ENCODE data around the gene CLDN14.

Gene CLDN14

GRCh38 chr21:36464590-36464989 is 15.3 kb downstream of the CLDN14 start:
- no peak overlapping the region for H3K27ac ChIP-seq
- H3K27me3 ChIP-seq (ENCODE audit: control insufficient read depth, insufficient read depth, low read length) = no peaks in the 10 kb centered on the region
- no peaks in the 10 kb centered on the region for H3K9me3 ChIP-seq (ENCODE audit: control insufficient read depth, low read length)
- no peak for TF ChIP-seq CTCF (IDR thresholded peaks at IDR 0.05)
- H3K79me2 ChIP-seq = no peaks in the 10 kb centered on the region
- H2AFZ ChIP-seq = no peak overlapping the region
- H3K4me1 ChIP-seq = no peaks in the 10 kb centered on the region
- no peak overlapping the region for H3K4me2 ChIP-seq (ENCODE audit: low read length)
- H3K4me3 ChIP-seq (ENCODE audit: low read depth, low read length) = no peak overlapping the region
- H3K36me3 ChIP-seq (ENCODE audit: control insufficient read depth, insufficient read depth, low read length) = no peaks in the 10 kb centered on the region
- no peak overlapping the region for H3K9ac ChIP-seq

GRCh38 chr21:36463991-36464390 is 15.9 kb downstream of the CLDN14 start:
- Histone ChIP-seq H3K9me3 (ENCODE audit: control insufficient read depth, low read length) (no peaks in the 10 kb centered on the region), H3K4me2 (ENCODE audit: low read length) (no peak overlapping the region), H3K27me3 (ENCODE audit: control insufficient read depth, insufficient read depth, low read length) (no peaks in the 10 kb centered on the region), H3K79me2 (no peaks in the 10 kb centered on the region), H3K4me3 (ENCODE audit: low read depth, low read length) (no peak overlapping the region), H3K9ac (no peak overlapping the region), H2AFZ (no peak overlapping the region), H3K27ac (no peak overlapping the region), H3K36me3 (ENCODE audit: control insufficient read depth, insufficient read depth, low read length) (no peaks in the 10 kb centered on the region), H3K4me1 (no peaks in the 10 kb centered on the region)
- TF ChIP-seq CTCF (IDR thresholded peaks at IDR 0.05) = no peak

GRCh38 chr21:36463204-36463603 is 16.7 kb downstream of the CLDN14 start:
- Histone ChIP-seq H2AFZ (no peak overlapping the region), H3K36me3 (ENCODE audit: control insufficient read depth, insufficient read depth, low read length) (no peaks in the 10 kb centered on the region), H3K27me3 (ENCODE audit: control insufficient read depth, insufficient read depth, low read length) (no peaks in the 10 kb centered on the region), H3K9me3 (ENCODE audit: control insufficient read depth, low read length) (no peaks in the 10 kb centered on the region), H3K4me1 (no peaks in the 10 kb centered on the region), H3K27ac (no peak overlapping the region), H3K4me2 (ENCODE audit: low read length) (no peak overlapping the region), H3K79me2 (no peaks in the 10 kb centered on the region), H3K4me3 (ENCODE audit: low read depth, low read length) (no peak overlapping the region), H3K9ac (no peak overlapping the region)
- no peak for TF ChIP-seq CTCF (IDR thresholded peaks at IDR 0.05)

DNA sequence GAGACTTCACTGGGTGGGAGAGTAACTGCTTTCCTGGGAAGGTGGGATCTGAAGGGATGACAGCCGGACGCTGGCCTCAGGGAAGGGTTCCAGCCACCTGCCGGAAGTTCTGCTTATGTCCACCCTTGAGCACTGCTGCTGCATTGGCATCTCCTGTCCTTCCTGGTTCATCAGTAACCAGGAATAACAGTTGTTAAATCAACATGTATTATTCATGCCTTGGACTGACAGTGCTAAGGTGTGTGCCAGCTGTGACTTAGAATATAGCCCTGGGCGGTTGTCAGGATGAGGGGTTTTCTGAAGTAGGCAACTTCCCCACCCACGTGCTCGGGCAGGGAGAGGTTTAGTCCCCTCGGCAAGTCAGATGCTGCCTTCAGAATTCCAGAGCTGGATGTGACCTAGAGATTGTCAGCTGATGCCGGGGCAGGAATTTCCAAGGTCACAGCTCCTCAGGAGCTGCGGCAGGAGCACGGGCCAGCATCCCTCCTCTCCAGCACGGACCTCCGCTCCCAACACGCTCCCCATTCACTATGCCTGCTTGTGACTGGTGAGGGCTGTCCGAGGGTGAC is 17.9 kb downstream of the CLDN14 start:
- Histone ChIP-seq H3K27me3 (ENCODE audit: control insufficient read depth, insufficient read depth, low read length) (no peaks in the 10 kb centered on the region), H3K4me1 (no peaks in the 10 kb centered on the region), H3K4me3 (ENCODE audit: low read depth, low read length) (no peak overlapping the region), H3K79me2 (no peaks in the 10 kb centered on the region), H2AFZ (no peak overlapping the region), H3K4me2 (ENCODE audit: low read length) (no peak overlapping the region), H3K9ac (no peak overlapping the region), H3K9me3 (ENCODE audit: control insufficient read depth, low read length) (no peaks in the 10 kb centered on the region), H3K36me3 (ENCODE audit: control insufficient read depth, insufficient read depth, low read length) (no peaks in the 10 kb centered on the region), H3K27ac (no peak overlapping the region)
- TF ChIP-seq CTCF (IDR thresholded peaks at IDR 0.05) = no peak

GRCh38 chr21:36461277-36461917 is 18.5 kb downstream of the CLDN14 start:
- no peak for TF ChIP-seq CTCF (IDR thresholded peaks at IDR 0.05)
- H3K9ac ChIP-seq = no peak overlapping the region
- no peak overlapping the region for H3K27ac ChIP-seq
- H3K4me1 ChIP-seq = no peaks in the 10 kb centered on the region
- H3K4me2 ChIP-seq (ENCODE audit: low read length) = no peak overlapping the region
- no peak overlapping the region for H3K4me3 ChIP-seq (ENCODE audit: low read depth, low read length)
- no peaks in the 10 kb centered on the region for H3K79me2 ChIP-seq
- H3K36me3 ChIP-seq (ENCODE audit: control insufficient read depth, insufficient read depth, low read length) = no peaks in the 10 kb centered on the region
- no peaks in the 10 kb centered on the region for H3K27me3 ChIP-seq (ENCODE audit: control insufficient read depth, insufficient read depth, low read length)
- H2AFZ ChIP-seq = no peak overlapping the region
- no peaks in the 10 kb centered on the region for H3K9me3 ChIP-seq (ENCODE audit: control insufficient read depth, low read length)
